ENCODE measurements around the gene IFNE.

DNA sequence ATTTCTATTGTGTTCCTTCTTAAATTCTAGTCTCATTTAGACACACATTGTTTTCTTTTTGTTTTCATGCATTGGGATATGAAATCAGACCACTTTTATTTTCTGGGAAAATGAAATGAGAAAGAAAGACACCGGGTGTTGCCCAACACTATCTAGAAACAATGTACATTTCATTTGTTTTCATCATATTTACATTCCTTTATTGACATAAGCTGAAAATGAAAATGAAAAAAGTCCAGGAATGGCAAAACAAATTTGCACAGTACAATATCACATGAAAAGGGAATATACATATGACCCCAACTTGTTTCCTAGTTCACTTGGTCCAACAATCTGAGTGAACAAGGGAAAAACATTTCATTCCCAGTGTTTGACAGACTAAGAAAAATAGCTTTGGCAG is 20.7 kb downstream of the IFNE start:
- TF ChIP-seq, protein P1, sequence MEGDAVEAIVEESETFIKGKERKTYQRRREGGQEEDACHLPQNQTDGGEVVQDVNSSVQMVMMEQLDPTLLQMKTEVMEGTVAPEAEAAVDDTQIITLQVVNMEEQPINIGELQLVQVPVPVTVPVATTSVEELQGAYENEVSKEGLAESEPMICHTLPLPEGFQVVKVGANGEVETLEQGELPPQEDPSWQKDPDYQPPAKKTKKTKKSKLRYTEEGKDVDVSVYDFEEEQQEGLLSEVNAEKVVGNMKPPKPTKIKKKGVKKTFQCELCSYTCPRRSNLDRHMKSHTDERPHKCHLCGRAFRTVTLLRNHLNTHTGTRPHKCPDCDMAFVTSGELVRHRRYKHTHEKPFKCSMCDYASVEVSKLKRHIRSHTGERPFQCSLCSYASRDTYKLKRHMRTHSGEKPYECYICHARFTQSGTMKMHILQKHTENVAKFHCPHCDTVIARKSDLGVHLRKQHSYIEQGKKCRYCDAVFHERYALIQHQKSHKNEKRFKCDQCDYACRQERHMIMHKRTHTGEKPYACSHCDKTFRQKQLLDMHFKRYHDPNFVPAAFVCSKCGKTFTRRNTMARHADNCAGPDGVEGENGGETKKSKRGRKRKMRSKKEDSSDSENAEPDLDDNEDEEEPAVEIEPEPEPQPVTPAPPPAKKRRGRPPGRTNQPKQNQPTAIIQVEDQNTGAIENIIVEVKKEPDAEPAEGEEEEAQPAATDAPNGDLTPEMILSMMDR (IDR thresholded peaks at IDR 0.05) = no peak
- no peak for TF ChIP-seq POLR2A (IDR thresholded peaks at IDR 0.05)
- TF ChIP-seq POLR2AphosphoS5 (IDR thresholded peaks at IDR 0.05) = no peak
